H1 (cell line): ENCODE data around the gene STIMATE. TPM values are rescaled to one million over a fixed set of nuclear protein-coding genes. Genes with fewer than 3 reads are reported as not detected.

Experiments used
- CTCF ChIA-PET: fragments of 300-600 bp; sonication (Branson Sonifier 250); formaldehyde crosslinking; loops from one replicate; lab custom pipeline; 2021; ENCODE audit not compliant: partially characterized antibody; lab: Charles Lee
- POLR2A ChIA-PET: fragments of 300-600 bp; sonication (Branson Sonifier 250); formaldehyde crosslinking; loops from one replicate; lab custom pipeline; 2021; ENCODE audit warnings: inconsistent platforms; ENCODE audit not compliant: partially characterized antibody; lab: Charles Lee
- DNase-seq, 2 experiments: peaks; one replicate each; pipeline versions ENCODE4 v3.0.0 to v3.0.0-alpha.2; 2010 to 2022; ENCODE audit warnings: low spot score in 2 of 2, low read depth in 1 of 2, mixed read lengths in 1 of 2
- FAIRE-seq: peaks from 2 replicates; lab custom pipeline; 2011; peaks lifted over from hg19 to GRCh38; lab: Jason Lieb, UNC
- H2AFZ ChIP-seq: 2 replicates; pipeline ENCODE4 v1.8.1; 2012; ENCODE audit warnings: low read length, inconsistent platforms
- H2AK5ac ChIP-seq: 2 replicates; pipeline ENCODE4 v1.6.1; 2013; ENCODE audit warnings: low read depth, low read length
- H2BK120ac ChIP-seq: replicated peaks from 2 replicates; pipeline ENCODE3; 2013; ENCODE audit warnings: low read depth, low read length, inconsistent platforms
- H2BK12ac ChIP-seq: 2 replicates; pipeline ENCODE4 v1.6.1; 2013; ENCODE audit warnings: low read depth, low read length
- H2BK15ac ChIP-seq: 2 replicates; pipeline ENCODE4 v1.6.1; 2013; ENCODE audit warnings: low read length
- H2BK20ac ChIP-seq: 2 replicates; pipeline ENCODE4 v1.6.1; 2013; ENCODE audit warnings: low read length
- H2BK5ac ChIP-seq: 2 replicates; pipeline ENCODE4 v1.6.1; 2013; ENCODE audit warnings: low read depth, low read length
- H3K14ac ChIP-seq: 2 replicates; pipeline ENCODE4 v1.6.1; 2013; ENCODE audit warnings: inconsistent platforms; ENCODE audit not compliant: insufficient read length
- H3K18ac ChIP-seq: 2 replicates; pipeline ENCODE4 v1.6.1; 2013; ENCODE audit warnings: low read length; ENCODE audit errors: extremely low read depth
- H3K23ac ChIP-seq: 2 replicates; pipeline ENCODE4 v1.6.1; 2013; ENCODE audit warnings: inconsistent platforms; ENCODE audit not compliant: insufficient read length
- H3K23me2 ChIP-seq: 2 replicates; pipeline ENCODE4 v1.6.1; 2013; ENCODE audit warnings: low read depth, low read length
- H3K27ac ChIP-seq: 2 replicates; pipeline ENCODE4 v1.6.1; 2011; ENCODE audit warnings: low read depth, low read length, inconsistent platforms
- H3K27me3 ChIP-seq, 4 experiments: replicated peaks in 1 of 4; 1 replicate in 1 of 4; 2 replicates in 3 of 4; pipeline versions ENCODE4 v1.6.1 to v1.8.1; 2011 to 2013; ENCODE audit warnings: low read length in 3 of 4, mild to moderate bottlenecking in 3 of 4, inconsistent platforms in 2 of 4, mixed read lengths in 2 of 4, moderate library complexity in 1 of 4; ENCODE audit not compliant: control insufficient read depth in 3 of 4, insufficient read depth in 3 of 4; ENCODE audit errors: extremely low read depth in 1 of 4
- H3K36me3 ChIP-seq, 4 experiments: 2 replicates each; pipeline versions ENCODE4 v1.6.1 to v1.8.1; 2011 to 2013; ENCODE audit warnings: mild to moderate bottlenecking in 4 of 4, low read length in 3 of 4, moderate library complexity in 2 of 4, control low read depth in 1 of 4, inconsistent platforms in 1 of 4; ENCODE audit not compliant: insufficient read depth in 4 of 4, control insufficient read depth in 2 of 4
- H3K4ac ChIP-seq: replicated peaks from 2 replicates; pipeline ENCODE3; 2013; ENCODE audit warnings: low read length, low read depth, mixed read lengths, inconsistent platforms; ENCODE audit not compliant: insufficient read length
- H3K4me1 ChIP-seq, 4 experiments: replicated peaks in 1 of 4; 1 replicate in 1 of 4; 2 replicates in 3 of 4; pipeline versions ENCODE4 v1.6.1 to v1.8.1; 2011 to 2013; ENCODE audit warnings: low read length in 3 of 4, inconsistent platforms in 2 of 4, mixed read lengths in 1 of 4; ENCODE audit not compliant: insufficient read depth in 4 of 4, control insufficient read depth in 3 of 4
- H3K4me2 ChIP-seq, 2 experiments: 2 replicates each; pipeline versions ENCODE4 v1.6.1 to v1.8.1; 2011 to 2013; ENCODE audit warnings: low read depth in 2 of 2, low read length in 2 of 2, control low read depth in 1 of 2, inconsistent platforms in 1 of 2, mild to moderate bottlenecking in 1 of 2; ENCODE audit not compliant: insufficient read depth in 1 of 2
- H3K4me3 ChIP-seq, 4 experiments: fragments of 200-600, 300-600 bp in 1 of 4; sonication (generic), shearing (Covaris generic), sonication (Bioruptor Twin) in 1 of 4; 2 replicates each; pipeline versions ENCODE4 v1.5.1 to v1.8.1; 2011 to 2016; ENCODE audit warnings: low read length in 4 of 4, low read depth in 3 of 4, control low read depth in 2 of 4, inconsistent platforms in 2 of 4, mild to moderate bottlenecking in 2 of 4, mixed read lengths in 1 of 4, moderate library complexity in 1 of 4; ENCODE audit not compliant: insufficient read depth in 2 of 4; ENCODE audit errors: extremely low read depth in 1 of 4
- H3K56ac ChIP-seq: replicated peaks from 2 replicates; pipeline ENCODE3; 2013; ENCODE audit warnings: low read depth, mild to moderate bottlenecking, mixed read lengths, low read length, inconsistent platforms; ENCODE audit not compliant: insufficient read length
- H3K79me1 ChIP-seq: 2 replicates; pipeline ENCODE4 v1.6.1; 2013; ENCODE audit warnings: low read depth, low read length, control low read depth
- H3K79me2 ChIP-seq, 2 experiments: 2 replicates each; pipeline versions ENCODE4 v1.6.1 to v1.8.1; 2012 to 2013; ENCODE audit warnings: low read length in 2 of 2, mild to moderate bottlenecking in 2 of 2, inconsistent platforms in 1 of 2; ENCODE audit not compliant: insufficient read depth in 2 of 2, control insufficient read depth in 1 of 2
- H3K9ac ChIP-seq, 4 experiments: replicated peaks in 1 of 4; 1 replicate in 1 of 4; 2 replicates in 3 of 4; pipeline versions ENCODE4 v1.6.1 to v1.8.1; 2011 to 2013; ENCODE audit warnings: low read depth in 3 of 4, low read length in 3 of 4, control low read depth in 2 of 4, mild to moderate bottlenecking in 2 of 4, moderate library complexity in 2 of 4, inconsistent platforms in 1 of 4; ENCODE audit errors: extremely low read depth in 1 of 4
- H3K9me3 ChIP-seq, 2 experiments: 2 replicates each; pipeline versions ENCODE4 v1.6.1 to v1.8.1; 2012 to 2013; ENCODE audit warnings: mild to moderate bottlenecking in 2 of 2, moderate library complexity in 2 of 2, control low read depth in 1 of 2, inconsistent platforms in 1 of 2, low read depth in 1 of 2, low read length in 1 of 2, mixed read lengths in 1 of 2; ENCODE audit not compliant: insufficient read depth in 2 of 2
- H4K20me1 ChIP-seq, 2 experiments: replicated peaks in 1 of 2; 2 replicates each; pipeline versions ENCODE3 to v1.8.1; 2011 to 2013; ENCODE audit warnings: inconsistent platforms in 2 of 2, low read length in 2 of 2, mild to moderate bottlenecking in 1 of 2; ENCODE audit not compliant: insufficient read depth in 2 of 2, control insufficient read depth in 1 of 2
- H4K5ac ChIP-seq: 2 replicates; pipeline ENCODE4 v1.6.1; 2013; ENCODE audit warnings: low read length, low read depth, mixed read lengths, inconsistent platforms; ENCODE audit not compliant: insufficient read length
- H4K8ac ChIP-seq: 2 replicates; pipeline ENCODE4 v1.8.0; 2013; ENCODE audit warnings: mild to moderate bottlenecking, moderate library complexity, low read length, inconsistent platforms; ENCODE audit not compliant: insufficient read depth; ENCODE audit errors: extremely low read depth
- H4K91ac ChIP-seq: replicated peaks from 2 replicates; pipeline ENCODE3; 2013; ENCODE audit warnings: low read length, mixed read lengths, inconsistent platforms; ENCODE audit not compliant: insufficient read length
- ASH2L ChIP-seq: fragments of 200-600, 300-600 bp; sonication (generic); IDR thresholded peaks from one replicate; pipeline ENCODE4 v1.7.1; 2017; ENCODE audit warnings: low read length
- CEBPB ChIP-seq: IDR thresholded peaks from 2 replicates; pipeline ENCODE4 v1.6.1; 2012; ENCODE audit warnings: low read depth, low read length
- CHD1 ChIP-seq: IDR thresholded peaks from 2 replicates; pipeline ENCODE4 v1.6.1; 2012; ENCODE audit warnings: low read depth, low read length, improper control_type of control experiment
- GTF2F1 ChIP-seq: IDR thresholded peaks from 2 replicates; pipeline ENCODE4 v1.6.1; 2012; ENCODE audit warnings: low read depth, low read length, improper control_type of control experiment, borderline replicate concordance
- NRF1 ChIP-seq: IDR thresholded peaks from 2 replicates; pipeline ENCODE4 v1.6.1; 2011; ENCODE audit warnings: mild to moderate bottlenecking, low read depth, low read length, improper control_type of control experiment
- POLR2A ChIP-seq, 2 experiments: IDR thresholded peaks; 1 replicate in 1 of 2; 2 replicates in 1 of 2; pipeline ENCODE4 v1.6.1; 2011; ENCODE audit warnings: low read depth in 2 of 2, low read length in 2 of 2, mild to moderate bottlenecking in 2 of 2; ENCODE audit errors: control extremely low read depth in 1 of 2
- RNF2 ChIP-seq: fragments of 200-900, 300-1000 bp; sonication (generic); IDR thresholded peaks from 2 replicates; pipeline ENCODE4 v1.7.1; 2016; ENCODE audit warnings: borderline replicate concordance, low read depth, mild to moderate bottlenecking, antibody characterized with exemption, low read length; ENCODE audit not compliant: poor library complexity, severe bottlenecking; ENCODE audit errors: missing control alignments
- RXRA ChIP-seq: IDR thresholded peaks from 2 replicates; pipeline ENCODE4 v1.6.1; 2011; ENCODE audit warnings: low read depth, mild to moderate bottlenecking, low read length, moderate library complexity; ENCODE audit not compliant: insufficient read depth
- SP2 ChIP-seq: IDR thresholded peaks from 2 replicates; pipeline ENCODE4 v1.6.1; 2012; ENCODE audit warnings: mild to moderate bottlenecking, low read length, inconsistent platforms
- SP4 ChIP-seq: IDR thresholded peaks from 2 replicates; pipeline ENCODE4 v1.6.1; 2012; ENCODE audit warnings: low read length, inconsistent platforms
- USF2 ChIP-seq: IDR thresholded peaks from 2 replicates; pipeline ENCODE4 v1.6.1; 2011; ENCODE audit warnings: low read length, improper control_type of control experiment
- ZNF274 ChIP-seq: IDR thresholded peaks from 2 replicates; pipeline ENCODE4 v1.7.0; 2012; ENCODE audit warnings: low read length, borderline replicate concordance; ENCODE audit errors: extremely low read depth
- WGBS, 2 experiments: shearing (Covaris generic) in 1 of 2; methylation state at CpG; one replicate each; pipeline versions ENCODE4 v1.1.6 to v1.1.7; 2013 to 2015; ENCODE audit warnings: low lambda C conversion rate in 2 of 2, mixed read lengths in 2 of 2, inconsistent platforms in 1 of 2, low coverage in 1 of 2, missing lambda C conversion rate in 1 of 2; ENCODE audit not compliant: insufficient replicate concordance in 2 of 2, insufficient coverage in 1 of 2, insufficient read length in 1 of 2; ENCODE audit errors: extremely low coverage in 1 of 2, missing lambda C conversion rate in 1 of 2; 5-methylcytosine and 5-hydroxymethylcytosine counted together
- polyA plus RNA-seq, 7 experiments: library from polyadenylated mRNA; depleted of rRNA in 3 of 7; stranded (reverse) in 5 of 7; unstranded in 2 of 7; fragments of >200 nt in 5 of 7; fragments of 200-250 nt in 2 of 7; gene quantifications; 1 replicate in 5 of 7; 2 replicates in 1 of 7; 4 replicates in 1 of 7; pipeline versions ENCODE4 v1.2.1 to v1.2.3, GENCODE V29; 2011 to 2013; ENCODE audit warnings: missing spikeins in 2 of 7, mixed read lengths in 2 of 7
- total RNA-seq: library from RNA; stranded (reverse); fragmentation: NEBNext Ultra II Directional; extraction: Animal tissue kit (Norgen Biotek cat#: 25700); gene quantifications from 2 replicates; pipeline ENCODE4 v1.2.1, GENCODE V29; 2021

STIMATE gene
- total and polyA plus RNA-seq, 2 of the 8 experiments (the other 6 are each of a cell fraction or from before 2014, with no cell fraction given): 17.5 to 22.1 TPM

GRCh38 chr3:52912885-52913731, 15.8 kb upstream of the STIMATE start:
- Histone ChIP-seq H3K4ac (no peak overlapping the region), H3K36me3 (peaks cover 0 to 9% (median 5%) of the 10 kb centered on the region in 4 experiments; a peak in 4 of 8 replicates), H3K4me2 (no peak overlapping the region), H3K4me3 (no peak overlapping the region), H3K79me1 (no peaks in the 10 kb centered on the region), H2BK120ac (no peak overlapping the region), H2AK5ac (no peak overlapping the region), H3K27ac (no peak overlapping the region), H3K9me3 (no peaks in the 10 kb centered on the region), H3K4me1 (no peaks in the 10 kb centered on the region), H3K56ac (no peak overlapping the region), H3K14ac (no peak overlapping the region), H2BK12ac (no peak overlapping the region), H2BK20ac (no peak overlapping the region), H2BK15ac (no peak overlapping the region), H2AFZ (no peak overlapping the region), H4K20me1 (peaks cover 0 to 3% of the 10 kb centered on the region in 2 experiments), H3K9ac (no peak overlapping the region), H3K27me3 (no peaks in the 10 kb centered on the region), H4K8ac (no peak overlapping the region), H4K5ac (no peak overlapping the region), H2BK5ac (no peak overlapping the region), H4K91ac (no peak overlapping the region), H3K79me2 (no peaks in the 10 kb centered on the region), H3K23ac (no peak overlapping the region), H3K18ac (no peak overlapping the region), H3K23me2 (no peaks in the 10 kb centered on the region)
- POLR2A ChIA-PET: no interaction called here
- CTCF ChIA-PET: interaction anchor here (1.2 to 1.9 kb wide), 4 partner anchors 19 to 123 kb away, joined by 3 to 7 read pairs (median 4); no protein-coding TSS in a partner anchor
- WGBS, 2 experiments: 88% methylated on average over 9 of the region's 9 CpGs; no CpG with 5 or more reads in 1 of the 2 experiments
- no peak for FAIRE-seq
- no peak for DNase-seq
- TF ChIP-seq CEBPB (no peak), SP4 (no peak), CHD1 (no peak), RXRA (no peak), SP2 (no peak), RNF2 (no peak), USF2 (no peak), POLR2A (IDR thresholded peaks at IDR 0.05; ENCODE audit: control extremely low read depth in 1 of 2, low read depth in 2 of 2, low read length in 2 of 2) (no peak), ZNF274 (no peak), NRF1 (no peak), GTF2F1 (no peak), ASH2L (no peak)
